SK-N-SH (cell line): Measurements from ENCODE around the gene ABHD6.

Experiments used
- FOXJ3 ChIP-seq: sonication (generic); formaldehyde crosslinking; IDR thresholded peaks from 2 replicates; pipeline ENCODE4 v1.5.1; 2020; ENCODE audit warnings: mild to moderate bottlenecking, missing genetic modification reagents
- GABPA ChIP-seq: IDR thresholded peaks from 2 replicates; pipeline ENCODE4 v1.4.0; 2012; ENCODE audit warnings: low read depth, mild to moderate bottlenecking
- MAX ChIP-seq: IDR thresholded peaks from 2 replicates; pipeline ENCODE4 v1.4.0; 2012; ENCODE audit warnings: low read depth
- YY1 ChIP-seq: IDR thresholded peaks from 2 replicates; pipeline ENCODE4 v1.4.0; 2012; ENCODE audit warnings: low read depth, mild to moderate bottlenecking
- TF ChIP-seq, protein P1 (sequence below): fragments of 200-600 bp; sonication (generic); IDR thresholded peaks from 2 replicates; pipeline ENCODE4 v1.6.1; 2017; ENCODE audit warnings: antibody characterized with exemption, mild to moderate bottlenecking, moderate library complexity
- TF ChIP-seq, protein P2 (sequence below): fragments of 150-350 bp; IDR thresholded peaks from 2 replicates; pipeline ENCODE4 v1.6.1; 2016; ENCODE audit warnings: mild to moderate bottlenecking, low read depth, low read length

GRCh38 chr3:58218904-58219303 is 18.7 kb upstream of the ABHD6 start:
- TF ChIP-seq, protein P1, sequence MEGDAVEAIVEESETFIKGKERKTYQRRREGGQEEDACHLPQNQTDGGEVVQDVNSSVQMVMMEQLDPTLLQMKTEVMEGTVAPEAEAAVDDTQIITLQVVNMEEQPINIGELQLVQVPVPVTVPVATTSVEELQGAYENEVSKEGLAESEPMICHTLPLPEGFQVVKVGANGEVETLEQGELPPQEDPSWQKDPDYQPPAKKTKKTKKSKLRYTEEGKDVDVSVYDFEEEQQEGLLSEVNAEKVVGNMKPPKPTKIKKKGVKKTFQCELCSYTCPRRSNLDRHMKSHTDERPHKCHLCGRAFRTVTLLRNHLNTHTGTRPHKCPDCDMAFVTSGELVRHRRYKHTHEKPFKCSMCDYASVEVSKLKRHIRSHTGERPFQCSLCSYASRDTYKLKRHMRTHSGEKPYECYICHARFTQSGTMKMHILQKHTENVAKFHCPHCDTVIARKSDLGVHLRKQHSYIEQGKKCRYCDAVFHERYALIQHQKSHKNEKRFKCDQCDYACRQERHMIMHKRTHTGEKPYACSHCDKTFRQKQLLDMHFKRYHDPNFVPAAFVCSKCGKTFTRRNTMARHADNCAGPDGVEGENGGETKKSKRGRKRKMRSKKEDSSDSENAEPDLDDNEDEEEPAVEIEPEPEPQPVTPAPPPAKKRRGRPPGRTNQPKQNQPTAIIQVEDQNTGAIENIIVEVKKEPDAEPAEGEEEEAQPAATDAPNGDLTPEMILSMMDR = no peak
- TF ChIP-seq GABPA (no peak), MAX (no peak), YY1 (no peak), FOXJ3 (CRISPR knock-in tag) (no peak)
- TF ChIP-seq, protein P2, sequence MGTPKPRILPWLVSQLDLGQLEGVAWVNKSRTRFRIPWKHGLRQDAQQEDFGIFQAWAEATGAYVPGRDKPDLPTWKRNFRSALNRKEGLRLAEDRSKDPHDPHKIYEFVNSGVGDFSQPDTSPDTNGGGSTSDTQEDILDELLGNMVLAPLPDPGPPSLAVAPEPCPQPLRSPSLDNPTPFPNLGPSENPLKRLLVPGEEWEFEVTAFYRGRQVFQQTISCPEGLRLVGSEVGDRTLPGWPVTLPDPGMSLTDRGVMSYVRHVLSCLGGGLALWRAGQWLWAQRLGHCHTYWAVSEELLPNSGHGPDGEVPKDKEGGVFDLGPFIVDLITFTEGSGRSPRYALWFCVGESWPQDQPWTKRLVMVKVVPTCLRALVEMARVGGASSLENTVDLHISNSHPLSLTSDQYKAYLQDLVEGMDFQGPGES = no peak
